T-helper 17 cell (primary cell): ENCODE measurements around the gene PCDH9. TPM values are rescaled to one million over a fixed set of nuclear protein-coding genes. Genes with fewer than 3 reads are reported as not detected.

Source experiments
- ATAC-seq: fragments of 150-1000 bp; cut with Tn5 transposase; 2 replicates; pipeline ENCODE4 v1.10.0; 2021; ENCODE audit warnings: mild to moderate bottlenecking, moderate library complexity
- DNase-seq, 3 donors: peaks; one replicate each; pipeline versions ENCODE4 v3.0.0 to v3.0.0-alpha.2; 2020 to 2021
- H3K9me3 ChIP-seq: one replicate; pipeline ENCODE4 v1.7.0; 2013; ENCODE audit warnings: low read length, mild to moderate bottlenecking; ENCODE audit not compliant: control insufficient read depth, poor library complexity, severe bottlenecking
- H3K27ac Mint-ChIP-seq: one replicate; pipeline ENCODE4 v1.8.0; 2022; ENCODE audit warnings: mild to moderate bottlenecking, moderate library complexity, mixed read lengths
- H3K27me3 Mint-ChIP-seq: one replicate; pipeline ENCODE4 v1.8.0; 2022; ENCODE audit warnings: mixed read lengths
- H3K36me3 Mint-ChIP-seq: one replicate; pipeline ENCODE4 v1.8.0; 2022; ENCODE audit warnings: low read depth, mixed read lengths
- H3K4me1 Mint-ChIP-seq: one replicate; pipeline ENCODE4 v1.8.0; 2022; ENCODE audit warnings: mild to moderate bottlenecking, mixed read lengths
- H3K4me3 Mint-ChIP-seq: one replicate; pipeline ENCODE4 v1.8.0; 2022; ENCODE audit warnings: mild to moderate bottlenecking, moderate library complexity, mixed read lengths
- total RNA-seq, 4 donors: library from RNA in 2 of 4; stranded (reverse) in 2 of 4; gene quantifications; one replicate each; pipeline ENCODE4 v1.2.3 and lab custom pipeline; 2022 to 2026

PCDH9 gene
- total RNA-seq, 2 donors from 2014 or later = 0.50 to 0.67 TPM

DNA sequence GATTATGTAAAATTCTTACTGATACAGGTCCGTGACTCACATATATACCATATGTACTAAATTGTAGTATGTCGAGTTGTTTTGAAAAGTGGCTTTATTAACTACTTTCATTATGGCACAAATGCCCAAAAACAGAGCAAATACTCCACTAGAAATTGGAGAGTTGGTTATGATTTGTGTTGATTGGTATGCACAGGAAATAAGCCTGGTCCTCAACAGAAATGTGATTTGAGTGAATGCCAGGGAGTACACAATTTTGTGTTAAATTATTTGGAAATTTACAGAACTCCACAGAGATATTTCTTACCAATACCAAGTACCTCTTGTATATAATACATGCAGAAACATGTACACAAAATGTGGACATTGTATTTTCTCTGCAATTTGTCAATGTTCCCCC lies 676.7 kb downstream of the PCDH9 start:
- no peak for DNase-seq
- no peaks in the 10 kb centered on the region for H3K4me1 Mint-ChIP-seq
- ATAC-seq = no peak
- no peaks in the 10 kb centered on the region for H3K9me3 ChIP-seq
- no peaks in the 10 kb centered on the region for H3K36me3 Mint-ChIP-seq
- H3K27me3 Mint-ChIP-seq = no peaks in the 10 kb centered on the region
- no peak overlapping the region for H3K27ac Mint-ChIP-seq
- H3K4me3 Mint-ChIP-seq = no peak overlapping the region

DNA sequence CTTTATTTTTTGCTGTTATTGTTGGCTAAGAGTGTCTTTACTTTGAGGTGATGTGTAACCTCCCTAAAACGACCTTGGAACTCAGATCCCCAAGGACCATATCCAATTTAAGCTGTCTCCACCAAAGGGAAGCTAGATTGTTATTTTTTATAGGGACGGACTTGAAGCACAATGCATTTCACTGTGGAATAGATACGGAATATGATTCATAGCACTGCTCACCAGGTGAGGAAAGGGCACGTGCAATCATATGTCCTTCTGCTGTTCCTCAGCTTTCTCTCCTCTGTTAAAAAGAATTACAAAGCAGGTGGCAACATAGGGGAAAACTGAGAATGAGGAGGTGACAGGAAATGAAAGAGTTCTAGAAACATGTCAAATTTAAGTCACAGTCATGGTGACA lies 679.0 kb downstream of the PCDH9 start:
- Mint-ChIP-seq H3K4me1 (no peaks in the 10 kb centered on the region), H3K27me3 (no peaks in the 10 kb centered on the region), H3K4me3 (no peak overlapping the region), H3K27ac (no peak overlapping the region), H3K36me3 (no peaks in the 10 kb centered on the region)
- DNase-seq (no peak), ATAC-seq (no peak)
- no peaks in the 10 kb centered on the region for H3K9me3 ChIP-seq

DNA sequence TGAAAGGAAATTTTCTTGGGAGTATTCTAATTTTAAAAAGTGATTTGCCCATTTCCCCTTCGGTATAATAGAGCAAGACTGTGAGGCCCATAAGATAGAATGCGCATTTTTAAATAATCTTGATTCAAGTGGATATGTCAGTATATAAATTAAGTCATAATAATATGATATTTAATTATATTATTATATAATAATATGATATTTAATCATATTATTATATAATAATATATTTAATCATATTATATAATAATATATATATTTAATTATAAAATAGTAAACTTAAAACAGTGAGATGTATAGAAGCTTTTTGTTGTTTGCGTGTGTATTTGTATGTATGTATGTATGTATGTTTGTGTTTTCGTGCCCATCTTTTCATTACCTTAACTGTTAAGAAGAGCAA lies 682.5 kb downstream of the PCDH9 start:
- no peak for DNase-seq
- no peaks in the 10 kb centered on the region for H3K9me3 ChIP-seq
- H3K4me1 Mint-ChIP-seq = no peaks in the 10 kb centered on the region
- no peaks in the 10 kb centered on the region for H3K27me3 Mint-ChIP-seq
- no peaks in the 10 kb centered on the region for H3K36me3 Mint-ChIP-seq
- H3K4me3 Mint-ChIP-seq = no peak overlapping the region
- H3K27ac Mint-ChIP-seq = no peak overlapping the region
- no peak for ATAC-seq

GRCh38 chr13:66546534-66547379 lies 683.4 kb downstream of the PCDH9 start:
- DNase-seq = no peak
- no peak overlapping the region for H3K27ac Mint-ChIP-seq
- H3K27me3 Mint-ChIP-seq = no peaks in the 10 kb centered on the region
- no peaks in the 10 kb centered on the region for H3K36me3 Mint-ChIP-seq
- ATAC-seq = no peak
- no peaks in the 10 kb centered on the region for H3K9me3 ChIP-seq
- no peaks in the 10 kb centered on the region for H3K4me1 Mint-ChIP-seq
- no peak overlapping the region for H3K4me3 Mint-ChIP-seq

GRCh38 chr13:66543780-66544179 lies 686.4 kb downstream of the PCDH9 start:
- no peak for DNase-seq
- H3K4me1 Mint-ChIP-seq = no peaks in the 10 kb centered on the region
- no peak overlapping the region for H3K4me3 Mint-ChIP-seq
- no peaks in the 10 kb centered on the region for H3K27me3 Mint-ChIP-seq
- no peaks in the 10 kb centered on the region for H3K36me3 Mint-ChIP-seq
- H3K9me3 ChIP-seq = no peaks in the 10 kb centered on the region
- ATAC-seq = no peak
- no peak overlapping the region for H3K27ac Mint-ChIP-seq

DNA sequence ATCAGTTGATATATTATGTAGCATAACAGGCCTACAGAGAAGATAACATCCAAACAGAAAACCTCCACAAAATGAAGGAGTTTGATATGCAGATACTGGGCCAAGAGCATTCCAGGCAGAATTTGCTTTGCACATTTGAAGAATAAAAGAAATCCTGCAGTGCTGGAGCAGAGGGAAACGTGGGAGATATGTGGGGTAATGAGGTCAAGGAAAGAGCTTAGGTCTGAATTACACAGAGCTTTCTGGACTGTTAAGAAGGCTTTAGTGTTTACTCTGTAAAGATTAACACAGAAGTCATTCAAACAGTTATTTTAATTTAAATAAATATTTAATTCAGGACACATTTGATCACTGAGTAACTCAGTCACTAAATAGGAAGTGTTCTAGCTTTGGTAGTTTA lies 692.7 kb downstream of the PCDH9 start:
- no peaks in the 10 kb centered on the region for H3K36me3 Mint-ChIP-seq
- no peak overlapping the region for H3K4me3 Mint-ChIP-seq
- H3K9me3 ChIP-seq = no peaks in the 10 kb centered on the region
- no peak overlapping the region for H3K27ac Mint-ChIP-seq
- H3K4me1 Mint-ChIP-seq = no peaks in the 10 kb centered on the region
- ATAC-seq (no peak), DNase-seq (no peak)
- H3K27me3 Mint-ChIP-seq = no peaks in the 10 kb centered on the region

GRCh38 chr13:66536746-66537145 lies 693.4 kb downstream of the PCDH9 start:
- Mint-ChIP-seq H3K4me3 (no peak overlapping the region), H3K4me1 (no peaks in the 10 kb centered on the region)
- no peak for ATAC-seq

GRCh38 chr13:66534561-66534960 lies 695.6 kb downstream of the PCDH9 start:
- Mint-ChIP-seq H3K4me1 (no peaks in the 10 kb centered on the region), H3K27me3 (no peaks in the 10 kb centered on the region), H3K27ac (no peak overlapping the region), H3K4me3 (no peak overlapping the region), H3K36me3 (no peaks in the 10 kb centered on the region)
- no peak for ATAC-seq
- no peak for DNase-seq
- no peaks in the 10 kb centered on the region for H3K9me3 ChIP-seq

More at GRCh38 chr13:66536746-66537145, 693.4 kb downstream of the PCDH9 start:
- DNase-seq = no peak
- H3K27me3 Mint-ChIP-seq = no peaks in the 10 kb centered on the region
- H3K36me3 Mint-ChIP-seq = no peaks in the 10 kb centered on the region
- no peaks in the 10 kb centered on the region for H3K9me3 ChIP-seq
- no peak overlapping the region for H3K27ac Mint-ChIP-seq

DNA sequence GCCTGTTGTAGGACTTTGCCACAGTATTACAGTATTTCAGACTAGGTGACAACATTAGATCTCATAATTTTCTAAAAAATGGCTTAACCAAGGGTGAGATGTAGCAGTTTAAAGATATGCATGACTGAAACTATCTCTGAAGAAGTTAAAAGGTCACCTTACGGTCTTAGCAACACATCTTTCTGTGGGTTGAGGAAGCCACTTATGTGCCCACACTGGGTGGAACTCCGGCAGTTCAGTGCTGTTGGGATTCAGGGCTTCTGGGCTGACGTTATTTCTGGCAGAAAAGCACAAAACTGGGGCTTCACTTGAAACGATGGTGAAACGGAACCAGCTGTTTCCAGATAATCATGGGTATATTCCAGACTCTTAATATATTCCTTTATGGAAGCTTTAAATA lies 697.3 kb downstream of the PCDH9 start:
- H3K27ac Mint-ChIP-seq = no peak overlapping the region
- no peak for ATAC-seq
- DNase-seq = no peak
- no peaks in the 10 kb centered on the region for H3K36me3 Mint-ChIP-seq
- H3K4me3 Mint-ChIP-seq = no peak overlapping the region
- no peaks in the 10 kb centered on the region for H3K27me3 Mint-ChIP-seq
- H3K9me3 ChIP-seq = no peaks in the 10 kb centered on the region
- H3K4me1 Mint-ChIP-seq = no peaks in the 10 kb centered on the region

DNA sequence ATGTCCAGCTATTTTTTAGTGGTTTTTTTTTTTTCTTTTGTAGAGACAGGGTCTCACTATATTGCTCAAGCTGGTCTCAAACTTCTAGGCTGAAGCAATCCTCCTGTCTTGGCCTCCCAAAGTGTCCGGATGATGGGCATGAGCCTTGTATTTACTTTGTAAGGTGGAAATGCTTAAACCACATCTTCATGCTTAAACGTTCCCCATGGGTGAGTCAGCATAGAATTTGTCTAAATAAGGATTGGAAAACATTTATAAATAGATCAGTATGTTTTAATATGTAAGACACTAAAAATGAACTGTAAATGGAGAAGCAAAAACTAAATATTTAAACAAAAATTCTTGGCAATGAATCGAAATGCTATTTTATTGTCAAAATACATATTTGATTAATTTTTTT lies 698.0 kb downstream of the PCDH9 start:
- Mint-ChIP-seq H3K27me3 (no peaks in the 10 kb centered on the region), H3K4me3 (no peak overlapping the region)
- no peak for ATAC-seq

GRCh38 chr13:66530686-66531085 lies 699.5 kb downstream of the PCDH9 start:
- Mint-ChIP-seq H3K27me3 (no peaks in the 10 kb centered on the region), H3K27ac (no peak overlapping the region), H3K36me3 (no peaks in the 10 kb centered on the region), H3K4me3 (no peak overlapping the region), H3K4me1 (no peaks in the 10 kb centered on the region)
- no peaks in the 10 kb centered on the region for H3K9me3 ChIP-seq
- ATAC-seq (no peak), DNase-seq (no peak)

More for the DNA sequence above, 698.0 kb downstream of the PCDH9 start:
- no peak for DNase-seq
- Mint-ChIP-seq H3K27ac (no peak overlapping the region), H3K36me3 (no peaks in the 10 kb centered on the region), H3K4me1 (no peaks in the 10 kb centered on the region)
- H3K9me3 ChIP-seq = no peaks in the 10 kb centered on the region

DNA sequence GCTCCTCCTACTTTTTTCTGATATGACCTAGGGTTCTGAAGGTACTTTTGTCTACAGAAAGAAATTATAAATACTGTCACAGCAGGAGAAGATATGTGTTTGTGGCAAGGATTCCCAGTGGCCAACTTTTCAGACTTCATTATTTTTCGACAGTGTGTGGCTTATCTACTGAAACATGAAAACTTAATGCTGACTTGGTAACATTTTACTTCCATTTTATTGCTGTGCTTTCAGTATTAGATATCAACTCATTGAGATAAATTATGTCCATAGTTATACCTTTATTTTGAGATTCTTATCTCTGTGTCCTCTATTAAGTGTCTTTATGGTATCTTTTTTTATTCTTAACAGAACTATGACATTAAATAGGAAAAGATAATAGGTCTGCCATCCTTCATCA lies 700.0 kb downstream of the PCDH9 start:
- ATAC-seq (no peak), DNase-seq (no peak)
- H3K4me3 Mint-ChIP-seq = no peak overlapping the region
- no peaks in the 10 kb centered on the region for H3K4me1 Mint-ChIP-seq
- no peaks in the 10 kb centered on the region for H3K36me3 Mint-ChIP-seq
- H3K27me3 Mint-ChIP-seq = no peaks in the 10 kb centered on the region
- H3K27ac Mint-ChIP-seq = no peak overlapping the region
- no peaks in the 10 kb centered on the region for H3K9me3 ChIP-seq

DNA sequence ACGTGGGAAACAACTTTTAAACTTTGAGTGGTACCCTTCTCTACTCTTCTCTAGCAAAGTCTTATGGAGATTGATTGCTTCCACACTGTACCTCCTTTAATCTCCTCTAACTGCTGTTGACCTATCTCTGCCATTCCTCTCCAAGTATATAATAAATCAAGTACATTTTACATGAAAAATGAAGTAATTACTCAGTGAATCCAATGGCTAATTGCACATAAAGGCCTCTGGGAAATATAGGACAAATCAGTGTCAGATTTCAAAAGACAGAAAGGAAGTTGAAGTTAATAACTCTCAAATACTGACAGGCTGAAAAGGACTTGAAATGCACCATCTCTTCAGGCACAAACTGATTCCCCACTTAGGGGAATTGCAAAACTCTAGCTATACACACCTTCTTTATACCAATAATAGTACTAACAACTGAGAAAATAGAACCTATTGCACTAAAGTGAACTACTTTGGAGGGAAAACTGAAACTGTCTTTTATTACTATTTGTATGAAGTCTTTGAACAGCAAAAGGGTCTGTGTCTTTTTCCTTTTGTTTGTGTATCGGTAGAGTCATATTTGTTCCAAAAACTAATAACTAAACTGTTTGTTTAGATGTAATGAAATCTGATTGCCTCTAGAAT lies 701.1 kb downstream of the PCDH9 start:
- H3K36me3 Mint-ChIP-seq = no peaks in the 10 kb centered on the region
- no peak overlapping the region for H3K27ac Mint-ChIP-seq
- no peaks in the 10 kb centered on the region for H3K9me3 ChIP-seq
- no peaks in the 10 kb centered on the region for H3K27me3 Mint-ChIP-seq
- no peaks in the 10 kb centered on the region for H3K4me1 Mint-ChIP-seq
- DNase-seq (no peak), ATAC-seq (no peak)
- no peak overlapping the region for H3K4me3 Mint-ChIP-seq

DNA sequence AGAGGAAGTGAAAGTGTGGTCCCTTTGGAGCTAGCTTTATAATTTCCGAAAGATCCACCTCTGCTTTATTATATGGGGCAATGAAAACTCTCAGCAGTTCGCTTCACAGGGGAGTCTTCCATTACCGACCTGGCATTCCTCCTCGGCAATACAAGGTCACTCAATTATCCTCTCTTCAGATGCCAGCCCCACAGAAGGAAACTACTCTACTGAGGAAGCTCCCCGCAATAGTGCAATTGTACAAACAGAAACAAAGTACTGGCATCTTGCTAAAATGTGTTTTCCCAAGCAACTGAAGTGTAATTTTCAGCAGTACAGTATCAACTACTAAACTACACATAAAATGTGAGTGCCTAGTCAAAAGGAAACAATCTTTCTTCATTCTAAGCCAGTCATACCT lies 702.0 kb downstream of the PCDH9 start:
- Mint-ChIP-seq H3K27ac (no peak overlapping the region), H3K4me1 (no peaks in the 10 kb centered on the region), H3K27me3 (no peaks in the 10 kb centered on the region), H3K36me3 (no peaks in the 10 kb centered on the region), H3K4me3 (no peak overlapping the region)
- DNase-seq = no peak
- no peaks in the 10 kb centered on the region for H3K9me3 ChIP-seq
- no peak for ATAC-seq
